Measurements from ENCODE around the gene MID2.
"Not testable (repeated sequence)": the region's sequence is repeated elsewhere in the genome, so short reads cannot be mapped to it uniquely, and the experiment has no call there.

Gene MID2

DNA sequence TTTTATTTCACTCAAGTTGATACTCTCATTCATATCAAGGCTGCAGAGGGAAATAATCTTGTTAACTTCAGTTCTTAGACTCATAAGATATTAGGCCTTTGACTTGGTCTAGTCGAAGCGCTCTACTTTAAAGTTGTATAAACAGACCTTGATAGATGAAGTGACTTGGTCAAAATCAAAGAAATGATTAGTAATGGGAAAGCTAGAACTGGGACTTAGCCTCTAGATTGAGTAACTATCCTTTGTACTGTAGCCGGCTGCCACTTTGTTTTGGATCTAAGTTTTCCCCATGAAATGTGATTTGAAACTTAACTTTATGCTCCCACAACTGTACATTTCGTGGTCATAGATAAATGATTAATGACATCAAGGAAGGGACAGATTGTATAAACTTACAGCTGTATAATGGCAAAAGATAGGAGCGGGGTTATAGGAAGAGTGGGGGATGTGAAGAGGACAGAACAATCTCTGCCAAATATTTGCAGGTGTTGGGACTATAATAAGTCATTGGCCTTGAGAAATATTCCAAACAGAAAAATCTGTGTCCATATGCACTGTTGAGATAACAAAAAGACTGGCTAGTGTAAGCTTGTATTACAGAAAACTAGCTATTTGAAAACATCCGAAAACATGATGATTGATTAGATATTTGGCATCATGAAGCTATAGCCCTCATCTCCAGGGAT is 17.2 kb downstream of the MID2 start:
- no peak for FAIRE-seq

DNA sequence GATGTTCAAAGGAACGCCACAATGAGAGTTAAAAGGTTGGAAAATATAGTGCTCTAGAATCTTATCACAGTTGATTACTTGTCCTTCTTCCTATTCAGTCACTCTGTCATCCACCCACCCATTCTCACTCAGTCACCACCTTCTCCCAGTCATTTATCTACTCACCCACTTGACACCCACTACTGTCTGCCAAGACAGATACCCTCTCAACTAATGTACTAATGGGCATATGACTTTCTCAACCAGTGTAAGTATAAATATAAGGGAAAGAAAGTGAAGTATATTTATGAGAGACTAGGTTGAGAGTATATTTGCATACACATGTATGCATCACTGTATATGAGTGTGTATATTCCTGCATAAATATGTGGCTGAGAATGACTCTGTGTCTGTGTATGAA is 20.0 kb downstream of the MID2 start:
- FAIRE-seq = no peak

GRCh38 chrX:107848591-107848990 is 22.9 kb downstream of the MID2 start:
- no peak for FAIRE-seq

DNA sequence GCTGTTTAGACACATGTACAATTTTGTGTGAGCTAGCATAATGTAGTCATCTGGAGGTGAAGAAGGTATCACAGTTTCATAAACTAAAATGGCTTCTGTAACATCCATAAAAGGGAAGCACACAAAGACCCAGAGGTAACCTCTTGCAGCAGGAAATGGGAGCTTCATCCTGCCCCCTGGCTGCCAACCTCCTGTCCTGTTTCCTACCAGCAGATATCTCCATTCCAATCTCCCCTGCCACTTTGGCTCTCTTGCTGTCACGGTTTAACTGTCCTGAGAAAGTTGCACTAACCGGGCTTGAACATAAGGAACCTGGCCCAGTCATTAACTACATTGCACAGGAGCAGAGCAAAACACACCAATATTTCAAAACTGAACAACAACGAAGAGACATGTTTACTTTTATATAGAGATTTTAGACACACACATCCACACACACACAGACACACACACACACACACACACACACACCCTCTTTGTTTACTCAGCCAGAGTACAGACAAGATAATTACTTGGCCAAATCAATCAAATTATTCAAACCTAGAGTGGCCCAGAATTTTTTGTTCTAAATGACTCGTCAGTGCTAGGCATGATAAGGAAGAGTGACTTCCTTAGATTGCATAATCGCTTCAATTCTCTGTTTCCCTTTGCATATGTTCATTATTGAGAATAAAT is 24.2 kb downstream of the MID2 start:
- no peak for FAIRE-seq

GRCh38 chrX:107850422-107850765 is 24.7 kb downstream of the MID2 start:
- no peak for FAIRE-seq

GRCh38 chrX:107851215-107851614 is 25.5 kb downstream of the MID2 start:
- no peak for FAIRE-seq

GRCh38 chrX:107851665-107852064 is 26.0 kb downstream of the MID2 start:
- not testable (repeated sequence) for FAIRE-seq

- FAIRE-seq = no peak
Measured at GRCh38 chrX:107856289-107856688, 30.6 kb downstream of the MID2 start.

GRCh38 chrX:107857041-107857440 is 31.4 kb downstream of the MID2 start:
- not testable (repeated sequence) for FAIRE-seq

DNA sequence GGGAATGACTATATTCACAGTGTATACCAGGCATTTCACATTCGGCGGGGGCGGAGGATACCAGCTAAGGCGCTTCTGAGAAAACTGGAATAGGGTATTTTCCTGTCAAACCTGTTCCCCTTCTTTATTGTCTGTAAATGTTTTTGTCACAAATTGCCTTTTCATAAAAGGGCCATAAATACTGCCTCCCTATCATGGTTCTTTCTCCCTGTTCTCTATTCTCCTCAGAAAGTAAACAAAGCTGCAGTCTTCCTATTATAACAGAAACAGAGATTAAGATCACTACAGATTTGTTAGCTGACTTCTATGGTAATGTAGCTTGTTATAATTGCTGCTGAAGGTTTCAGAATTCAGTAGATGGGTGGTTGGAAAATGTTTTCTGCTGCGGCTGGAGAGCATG is 32.2 kb downstream of the MID2 start:
- FAIRE-seq = no peak

- no peak for FAIRE-seq
Measured at GRCh38 chrX:107861056-107861455, 35.4 kb downstream of the MID2 start.

GRCh38 chrX:107871136-107871535 is 45.5 kb downstream of the MID2 start:
- FAIRE-seq = no peak

- no peak for FAIRE-seq
Measured at GRCh38 chrX:107878106-107878505, 52.4 kb downstream of the MID2 start.

DNA sequence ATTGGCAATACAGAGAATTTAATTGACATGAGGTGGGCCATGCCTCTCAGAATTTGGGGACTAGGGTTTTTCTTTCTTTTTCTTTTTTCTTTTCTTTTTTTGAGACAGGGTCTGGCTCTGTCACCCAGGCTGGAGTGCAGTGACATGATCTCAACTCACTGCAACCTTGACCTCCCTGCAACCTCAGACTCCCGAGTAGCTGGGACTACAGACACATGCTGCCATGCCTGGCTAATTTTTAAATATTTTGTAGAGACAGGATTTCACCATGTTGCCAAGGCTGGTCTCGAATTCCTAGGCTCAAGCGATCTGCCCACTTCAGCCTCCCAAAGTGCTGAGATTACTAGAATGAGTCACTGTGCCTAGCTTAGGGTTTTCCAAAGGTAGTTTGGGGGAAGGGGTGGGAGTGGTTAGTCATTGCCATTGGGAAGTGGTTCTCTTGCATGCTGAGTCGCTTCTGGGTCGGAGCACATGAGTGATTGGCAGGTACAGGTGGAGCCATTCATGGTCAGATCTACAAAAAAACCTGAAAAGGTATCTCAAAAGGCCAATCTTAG is 54.5 kb downstream of the MID2 start:
- no peak for FAIRE-seq

GRCh38 chrX:107894038-107894437 is 68.4 kb downstream of the MID2 start:
- no peak for FAIRE-seq

GRCh38 chrX:107902721-107903120 is 77.1 kb downstream of the MID2 start:
- no peak for FAIRE-seq

GRCh38 chrX:107905366-107905765 is 79.7 kb downstream of the MID2 start:
- FAIRE-seq = no peak

- no peak for FAIRE-seq
Measured at GRCh38 chrX:107924136-107924746, 98.6 kb downstream of the MID2 start.

- no peak for FAIRE-seq
Measured at GRCh38 chrX:107934262-107934661, 108.6 kb downstream of the MID2 start.

DNA sequence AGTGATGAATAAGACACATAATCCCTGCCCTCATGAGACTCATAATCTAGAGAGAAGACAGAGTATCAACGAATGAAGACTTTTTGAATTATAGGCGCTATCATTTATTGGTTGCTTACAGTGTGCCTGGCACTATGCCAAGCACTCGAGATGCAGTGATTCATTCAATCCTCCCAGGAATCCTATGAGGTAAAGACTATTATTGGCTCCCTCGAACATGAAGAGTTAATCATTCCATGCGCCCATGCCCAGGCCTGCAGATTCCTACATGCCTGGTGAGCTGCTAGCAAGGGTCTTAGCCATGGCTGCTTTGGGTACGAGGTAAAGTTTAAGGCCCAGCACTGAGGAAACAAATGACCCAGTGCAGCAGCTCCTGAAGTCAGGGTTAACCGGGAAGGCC is 109.5 kb downstream of the MID2 start:
- FAIRE-seq = no peak

DNA sequence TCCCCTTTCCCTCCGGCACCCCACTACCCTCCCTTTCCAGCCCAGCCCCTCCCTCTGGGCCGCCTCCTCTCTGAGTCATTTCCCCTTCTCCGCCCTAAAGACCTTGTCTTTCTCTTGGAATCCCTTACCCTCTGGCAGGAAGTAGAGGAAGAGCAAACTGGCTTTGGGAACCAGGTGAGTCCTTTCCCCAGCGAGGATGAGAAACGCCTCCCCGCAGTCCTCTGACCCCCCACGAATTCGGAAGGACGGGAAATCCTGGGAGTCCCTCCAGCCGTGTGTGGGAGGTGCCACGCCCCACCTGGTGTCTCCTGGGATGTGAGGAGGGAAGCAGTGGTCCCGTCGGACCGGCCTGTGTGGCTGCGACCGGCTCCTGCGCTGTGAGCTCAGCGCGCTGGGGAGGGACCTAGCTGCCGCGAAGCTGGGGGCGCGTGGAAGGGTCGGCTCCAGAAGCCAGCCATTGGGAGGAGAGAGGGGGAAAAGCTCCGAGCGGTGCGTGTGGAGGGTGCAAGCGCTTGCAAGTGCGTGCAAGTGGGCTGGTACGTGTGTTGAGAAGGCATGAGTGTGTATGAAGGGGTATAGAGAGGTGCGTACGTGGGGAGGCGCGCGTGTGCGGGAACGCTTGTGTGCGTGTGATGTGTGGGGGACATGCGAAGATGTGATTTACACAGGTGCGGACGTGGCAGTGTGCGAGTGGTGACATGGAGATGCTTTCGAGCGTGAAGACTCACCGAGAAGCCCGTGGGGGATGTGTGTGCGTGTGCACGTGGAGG is 110.2 kb downstream of the MID2 start:
- FAIRE-seq = no peak

DNA sequence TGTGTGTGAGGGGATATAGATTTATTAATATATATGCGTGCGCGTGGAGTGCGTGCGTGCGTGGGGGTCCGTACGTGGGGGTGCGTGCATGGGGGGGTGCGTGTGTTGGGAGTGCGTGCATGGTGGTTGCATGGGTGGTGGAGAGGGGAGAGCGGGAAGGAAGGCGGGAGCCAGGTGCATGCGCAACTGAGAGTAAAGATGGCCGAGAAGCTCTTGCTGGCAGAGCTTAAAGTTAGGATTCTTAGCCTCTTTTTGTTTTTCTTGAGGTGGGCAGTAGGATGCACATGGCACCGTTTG is 110.7 kb downstream of the MID2 start:
- no peak for FAIRE-seq

DNA sequence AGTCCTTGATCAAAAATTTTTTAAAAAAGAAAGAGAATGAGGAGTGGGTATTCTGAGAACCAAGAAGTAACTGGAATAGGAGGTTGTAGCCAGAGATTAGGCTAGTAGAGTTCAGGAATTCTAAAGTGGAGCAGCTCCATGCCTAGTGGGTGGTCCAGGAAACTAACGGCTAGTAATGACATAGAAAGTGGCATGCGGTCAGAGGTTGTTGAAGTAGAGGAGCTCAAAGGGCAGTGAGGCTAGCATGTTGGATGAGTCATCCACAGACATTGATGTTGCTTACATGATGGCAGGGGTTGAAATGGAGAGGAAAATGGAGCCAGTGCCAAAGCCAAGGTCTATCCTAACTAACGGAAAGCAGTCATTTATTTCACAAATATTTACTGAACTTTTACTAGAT is 114.4 kb downstream of the MID2 start:
- FAIRE-seq = no peak
